Effector CD8-positive, alpha-beta T cell (primary cell): ENCODE results near the gene BABAM2.
"Not testable (repeated sequence)": the region's sequence is repeated elsewhere in the genome, so short reads cannot be mapped to it uniquely, and the experiment has no call there.

ENCODE experiments used
- DNase-seq: peaks from one replicate; lab custom pipeline; 2025; lab: John Stamatoyannopoulos, UW

The BABAM2 gene

GRCh38 chr2:27978761-27979160, 88.2 kb downstream of the BABAM2 start:
- DNase-seq, result not testable (repeated sequence)

DNA sequence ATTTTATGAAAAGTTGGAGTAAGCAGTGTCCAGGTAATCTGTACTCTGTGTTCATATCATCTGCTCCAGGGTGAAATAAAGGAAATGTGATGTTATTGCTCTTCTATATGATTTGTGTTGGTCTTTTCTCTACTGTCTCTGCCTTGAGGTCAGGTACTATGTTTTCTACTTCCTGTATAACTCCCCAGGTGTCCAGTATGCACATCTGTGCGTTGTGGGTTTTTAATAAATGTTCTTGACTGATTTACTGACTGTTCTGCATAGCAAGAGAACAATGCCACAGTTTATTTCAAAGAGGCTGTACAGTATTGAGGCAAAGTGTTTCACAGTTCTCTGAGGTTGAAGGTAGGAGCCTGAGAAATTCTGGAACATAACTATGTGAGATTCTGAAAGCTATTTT, 89.7 kb downstream of the BABAM2 start:
- DNase-seq, result no peak

DNA sequence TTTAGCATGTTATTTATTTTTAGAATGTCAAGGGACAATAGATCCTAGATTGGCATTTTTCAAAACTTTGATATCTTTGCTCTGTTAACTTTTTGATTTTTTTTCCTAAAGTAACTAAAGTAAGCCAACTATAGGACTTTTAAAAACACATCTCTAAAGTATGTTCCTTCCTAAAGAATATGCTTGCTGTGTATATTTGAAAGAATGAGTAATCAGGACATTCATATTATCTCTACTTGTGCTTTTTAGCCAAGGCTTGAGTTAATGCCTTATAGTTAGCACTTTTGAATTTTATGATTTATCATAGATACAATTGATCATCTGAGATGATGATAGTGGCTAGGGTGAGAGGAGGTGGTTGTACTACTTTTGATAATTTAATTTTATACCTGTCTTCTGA, 93.6 kb downstream of the BABAM2 start:
- no peak for DNase-seq

DNA sequence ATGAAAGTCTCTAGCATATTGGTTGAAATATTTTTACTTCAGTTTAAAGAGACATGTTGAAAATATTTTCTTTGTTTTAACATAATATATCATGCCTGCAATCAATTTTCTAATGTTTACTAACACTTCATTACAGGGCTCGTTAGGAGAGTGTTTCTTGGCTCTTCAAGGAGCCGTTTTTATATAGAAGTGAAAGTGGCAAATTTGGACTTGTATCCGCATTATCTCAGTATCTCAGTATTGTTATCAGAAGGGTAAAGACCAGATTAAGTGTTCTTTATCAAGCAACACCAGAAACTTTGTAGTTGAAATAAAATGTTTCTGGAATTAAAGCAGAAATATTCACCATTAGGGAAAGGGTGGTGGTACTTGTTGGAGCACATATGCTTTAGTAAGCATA, 97.8 kb downstream of the BABAM2 start:
- DNase-seq, result no peak

- no peak for DNase-seq
Measured at GRCh38 chr2:27988718-27989117, 98.2 kb downstream of the BABAM2 start.

GRCh38 chr2:27989149-27989548, 98.6 kb downstream of the BABAM2 start:
- DNase-seq, result no peak

DNA sequence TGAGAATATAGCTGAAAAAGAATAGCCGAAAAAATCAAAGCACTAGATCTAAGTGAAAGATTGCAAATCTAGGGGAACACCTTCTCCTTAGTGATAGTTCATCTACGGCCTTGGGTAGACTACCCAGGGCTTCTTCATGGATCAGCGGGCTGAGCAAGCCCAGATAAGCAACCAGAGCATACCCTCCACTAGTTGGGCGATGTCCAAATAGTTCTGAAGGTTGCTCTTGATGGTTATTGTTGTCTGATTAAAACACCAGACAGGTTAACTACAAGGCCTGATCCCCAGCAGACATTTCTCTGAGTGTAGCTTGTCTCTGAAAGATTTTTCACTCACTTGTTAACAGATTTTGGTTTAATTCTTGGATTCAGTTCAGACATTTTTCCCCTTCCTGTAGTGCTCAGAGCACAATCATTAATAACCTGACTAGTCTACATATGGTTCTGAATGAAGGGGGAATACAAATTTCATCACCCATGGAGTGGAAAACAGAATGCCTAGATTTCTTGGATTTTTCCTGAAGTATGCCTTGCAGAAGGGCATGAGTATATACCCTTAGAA, 99.6 kb downstream of the BABAM2 start:
- no peak for DNase-seq

GRCh38 chr2:27991146-27991545, 100.6 kb downstream of the BABAM2 start:
- no peak for DNase-seq

- no peak for DNase-seq
Measured at GRCh38 chr2:27992787-27993401, 102.4 kb downstream of the BABAM2 start.

GRCh38 chr2:27993402-27993787, 102.9 kb downstream of the BABAM2 start:
- DNase-seq, result no peak

DNA sequence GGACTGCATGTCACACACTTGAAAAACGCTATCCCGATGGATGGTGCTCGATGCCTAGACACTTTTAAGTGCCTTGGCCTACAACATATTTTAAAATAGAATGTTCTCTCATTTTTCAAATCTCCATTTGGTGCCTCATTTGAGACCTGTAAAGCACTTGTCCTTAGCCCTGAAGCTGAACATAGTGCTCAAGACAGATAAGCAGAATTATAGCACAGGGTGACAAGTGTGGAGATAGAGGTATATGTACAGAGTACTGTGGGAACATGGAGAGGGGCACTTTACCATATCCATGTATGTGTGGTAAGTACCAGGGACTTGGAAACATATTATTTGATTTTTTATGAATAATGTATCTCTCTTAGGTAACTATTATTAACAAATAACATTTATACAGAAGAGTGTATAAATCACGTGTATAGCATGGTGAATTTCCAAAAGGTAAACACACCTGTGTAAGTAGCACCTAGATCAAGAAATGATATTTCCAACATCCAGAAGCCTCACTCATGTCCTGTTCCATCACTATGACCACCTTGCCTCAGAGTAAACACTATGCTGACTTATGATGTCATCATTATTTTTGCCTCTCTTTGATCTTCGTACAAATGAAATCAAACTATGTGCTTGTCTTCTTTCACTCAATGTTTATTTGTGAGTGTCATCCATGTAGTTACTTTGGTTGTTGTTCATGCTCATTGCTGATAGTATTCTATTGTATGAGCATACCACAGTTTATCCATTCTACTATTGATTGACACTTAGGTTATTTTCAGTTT, 103.6 kb downstream of the BABAM2 start:
- DNase-seq, result no peak

- no peak for DNase-seq
Measured at GRCh38 chr2:27996156-27996922, 105.8 kb downstream of the BABAM2 start.

DNA sequence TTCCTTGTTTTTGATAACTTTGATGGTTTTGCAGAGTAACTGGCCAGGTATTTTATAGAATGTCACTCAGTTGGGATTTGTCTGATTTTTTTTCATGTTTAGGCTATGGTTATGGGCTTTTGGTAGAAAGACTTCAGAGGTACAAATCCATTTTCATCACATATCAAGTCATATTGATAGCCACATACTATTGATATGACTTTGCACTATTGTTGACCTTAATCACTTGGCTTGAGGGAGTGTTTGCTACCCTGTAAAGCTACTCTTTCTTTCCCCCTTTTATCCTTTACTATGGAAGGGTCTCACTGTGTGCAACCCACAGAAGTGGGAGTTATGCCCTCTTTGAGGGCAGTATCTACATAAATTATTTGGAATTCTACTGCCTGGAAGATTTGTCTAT, 109.8 kb downstream of the BABAM2 start:
- DNase-seq, result no peak

DNA sequence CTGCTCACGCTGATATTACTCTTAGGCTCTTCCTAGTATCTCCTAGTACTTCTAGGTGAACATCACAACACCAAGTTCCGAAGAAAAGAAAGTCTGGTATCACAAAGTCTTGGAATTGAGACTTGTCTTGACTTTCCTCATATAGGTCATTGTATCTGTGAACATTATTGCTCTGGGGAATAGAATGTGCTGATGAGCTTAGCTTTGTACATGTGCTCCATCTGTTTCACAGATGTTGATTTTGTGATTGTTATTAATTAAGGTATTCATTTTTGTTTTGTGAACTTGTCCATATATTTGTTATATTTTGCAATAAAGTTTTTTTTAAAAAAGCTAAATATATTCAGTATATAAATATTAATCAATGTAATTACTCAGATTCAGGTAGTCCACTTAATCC, 111.7 kb downstream of the BABAM2 start:
- no peak for DNase-seq

GRCh38 chr2:28004086-28004485, 113.6 kb downstream of the BABAM2 start:
- DNase-seq, result no peak

GRCh38 chr2:28009732-28010131, 119.2 kb downstream of the BABAM2 start:
- no peak for DNase-seq

GRCh38 chr2:28011322-28011737, 120.8 kb downstream of the BABAM2 start:
- DNase-seq, result no peak

GRCh38 chr2:28018474-28018873, 127.9 kb downstream of the BABAM2 start:
- DNase-seq, result not testable (repeated sequence)

DNA sequence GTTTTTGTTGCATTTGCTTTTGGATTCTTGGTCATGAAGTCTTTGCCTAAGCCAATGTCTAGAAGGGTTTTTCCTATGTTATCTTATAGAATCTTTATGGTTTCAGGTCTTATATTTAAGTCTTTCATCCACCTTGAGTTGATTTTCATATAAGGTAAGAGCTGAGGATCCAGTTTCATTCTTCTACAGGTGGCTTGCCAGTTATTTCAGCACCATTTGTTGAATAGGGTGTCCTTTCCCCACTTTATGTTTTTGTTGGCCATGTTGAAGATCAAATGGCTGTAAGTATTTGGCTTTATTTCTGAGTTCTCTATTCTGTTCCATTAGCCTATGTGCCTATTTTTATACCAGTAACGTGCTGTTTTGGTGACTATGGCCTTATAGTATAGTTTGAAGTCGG, 129.0 kb downstream of the BABAM2 start:
- DNase-seq, result not testable (repeated sequence)

DNA sequence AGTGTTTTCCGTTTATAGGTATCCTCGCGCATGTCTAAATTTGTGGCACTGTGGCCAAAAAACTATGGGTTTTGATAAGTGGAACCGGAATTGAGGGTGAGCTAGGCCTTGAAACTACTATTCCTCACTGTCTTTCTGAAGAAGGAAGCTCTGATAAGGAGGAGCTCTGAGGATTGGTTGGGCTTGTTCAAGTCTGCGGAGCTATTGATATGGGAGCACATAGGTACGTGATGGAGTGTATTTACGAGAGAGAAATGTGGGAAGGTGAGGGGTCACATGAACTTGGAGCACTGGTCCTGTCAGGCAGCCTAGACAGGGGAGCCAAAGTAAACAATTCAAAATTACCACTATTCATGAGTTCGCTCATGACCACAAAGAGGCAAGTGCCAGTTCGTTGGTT, 131.4 kb downstream of the BABAM2 start:
- no peak for DNase-seq

GRCh38 chr2:28025123-28025522, 134.6 kb downstream of the BABAM2 start:
- DNase-seq, result no peak

DNA sequence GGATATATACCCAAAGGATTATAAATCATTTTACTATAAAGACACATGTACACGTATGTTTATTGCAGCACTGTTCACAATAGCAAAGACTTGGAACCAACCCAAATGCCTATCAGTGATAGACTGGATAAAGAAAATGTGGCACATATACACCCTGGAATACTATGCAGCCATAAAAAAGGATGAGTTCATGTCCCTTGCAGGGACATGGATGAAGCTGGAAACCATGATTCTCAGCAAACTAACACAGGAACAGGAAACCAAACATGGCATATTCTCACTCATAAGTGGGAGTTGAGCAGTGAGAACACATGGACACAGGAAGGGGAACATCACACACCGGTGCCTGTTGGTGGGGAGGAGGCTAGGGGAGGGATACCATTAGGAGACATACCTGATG, 135.7 kb downstream of the BABAM2 start:
- DNase-seq, result not testable (repeated sequence)

GRCh38 chr2:28028025-28028424, 137.5 kb downstream of the BABAM2 start:
- DNase-seq, result no peak
